Pancreas (tissue), 10 donors: ENCODE results near the gene TMEM269. TPM values are rescaled to one million over a fixed set of nuclear protein-coding genes. Genes with fewer than 3 reads are reported as not detected.

Experiments
- ATAC-seq, 4 donors: fragments of 200-7000 bp; cut with Tn5 transposase; one replicate each; pipeline versions ENCODE4 v1.8.0 to v1.9.1; 2020; ENCODE audit warnings: mild to moderate bottlenecking in 4 of 4, moderate library complexity in 4 of 4
- DNase-seq, 6 donors: peaks; one replicate each; pipeline ENCODE4 v3.0.0-alpha.2; 2020
- FAIRE-seq: peaks from 2 replicates; lab custom pipeline; 2012; peaks lifted over from hg19 to GRCh38; lab: Jason Lieb, UNC
- H3K27ac ChIP-seq, 4 donors: fragments of 200-600 bp; sonication (generic); 1 replicate in 3 of 4; 2 replicates in 1 of 4; pipeline versions ENCODE4 v1.5.0 to v1.8.0; 2020
- H3K27me3 ChIP-seq, 4 donors: fragments of 200-600 bp; one replicate each; pipeline ENCODE4 v1.8.0; 2021
- H3K36me3 ChIP-seq, 3 donors: fragments of 200-600 bp; sonication (generic) in 1 of 3; one replicate each; pipeline versions ENCODE4 v1.5.0 to v1.8.0; 2020 to 2021
- H3K4me1 ChIP-seq, 3 donors: fragments of 200-600 bp; one replicate each; pipeline ENCODE4 v1.8.0; 2021
- H3K4me3 ChIP-seq, 4 donors: fragments of 200-600 bp; sonication (generic) in 2 of 4; one replicate each; pipeline versions ENCODE4 v1.5.0 to v1.8.0; 2020 to 2021
- H3K9me3 ChIP-seq, 4 donors: fragments of 200-600 bp; one replicate each; pipeline ENCODE4 v1.8.0; 2021
- WGBS, 2 donors: extraction: QIAGEN DNeasy Blood & Tissue Kit; methylation state at CpG; one replicate each; pipeline ENCODE4 v1.1.7; 2013; 5-methylcytosine and 5-hydroxymethylcytosine counted together
- intact Hi-C, 3 donors: fragments of 100-400 bp; cut with DNase I; formaldehyde crosslinking; loops; one replicate each; pipeline versions ENCODE4 v1.11.1 to v1.14.2; 2022
- polyA plus RNA-seq, 2 donors: library from polyadenylated mRNA; stranded (reverse); fragments of 200-250 nt; gene quantifications; one replicate each; pipeline ENCODE4 v1.2.3, GENCODE V29; 2013
- total RNA-seq, 6 donors: library from RNA; stranded (reverse); fragmentation: NEBNext Ultra II Directional in 4 of 6; extraction: Animal tissue kit (Norgen Biotek cat#: 25700) in 4 of 6; gene quantifications; one replicate each; pipeline versions ENCODE4 v1.2.1 to v1.2.4, GENCODE V29; 2021 to 2023
- TF ChIP-seq, protein P1 (sequence below), 4 donors: fragments of 200-600 bp; sonication (generic) in 3 of 4; IDR thresholded peaks; one replicate each; pipeline versions ENCODE4 v1.5.0 to v1.8.0; 2021; ENCODE audit warnings: antibody characterized with exemption in 4 of 4
- donor health status: healthy with polysubstance abuse.
- donor health status: DM: no; HTN: no; CAD: no; lungs with moderate emphysema.
- donor health status: DM: no; HTN: no; CAD: no.
- donor health status: control.
- donor health status: control.
- donor health status: Bipolar disorder and iron deficiency.
- donor health status: DM: yes; HTN: yes; CAD: no.
- donor health status: DM: no; HTN: no; CAD: no.
- donor health status: DM: no; HTN: no; CAD: no.
- donor health status: DM: yes; HTN: yes; CAD: no.

TMEM269 gene
- total and polyA plus RNA-seq, 8 donors, result 0.04 to 0.35 (median 0.21) TPM; not detected in 4

DNA sequence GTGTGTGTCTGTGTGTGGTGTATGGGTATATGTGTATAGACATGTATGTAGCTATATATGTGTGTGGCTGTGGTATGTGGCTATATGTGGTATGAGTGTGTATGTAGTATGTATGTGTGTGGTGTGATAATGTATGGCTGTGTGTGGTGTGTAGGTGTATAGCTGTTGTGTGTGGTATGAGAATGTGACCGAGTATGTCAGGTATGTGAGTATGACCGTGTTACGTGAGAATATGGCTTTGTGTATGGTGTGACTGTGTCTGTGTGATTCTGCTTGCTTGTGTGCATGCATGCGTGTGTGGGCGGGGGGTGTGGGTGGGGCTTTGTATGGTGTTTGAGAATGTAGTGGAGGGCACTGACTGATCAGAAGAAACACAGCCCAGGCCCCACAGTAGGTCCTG, 65.2 kb downstream of the TMEM269 start:
- Histone ChIP-seq H3K9me3 (no peaks in the 10 kb centered on the region), H3K27me3 (no peaks in the 10 kb centered on the region), H3K4me3 (no peak overlapping the region), H3K4me1 (peaks cover 0 to 13% (median 8%) of the 10 kb centered on the region in 3 donors), H3K36me3 (peaks cover 0 to 6% (median 0%) of the 10 kb centered on the region in 3 donors), H3K27ac (no peak overlapping the region)
- ATAC-seq (no peak), DNase-seq (no peak), FAIRE-seq (no peak)
- TF ChIP-seq, protein P1, sequence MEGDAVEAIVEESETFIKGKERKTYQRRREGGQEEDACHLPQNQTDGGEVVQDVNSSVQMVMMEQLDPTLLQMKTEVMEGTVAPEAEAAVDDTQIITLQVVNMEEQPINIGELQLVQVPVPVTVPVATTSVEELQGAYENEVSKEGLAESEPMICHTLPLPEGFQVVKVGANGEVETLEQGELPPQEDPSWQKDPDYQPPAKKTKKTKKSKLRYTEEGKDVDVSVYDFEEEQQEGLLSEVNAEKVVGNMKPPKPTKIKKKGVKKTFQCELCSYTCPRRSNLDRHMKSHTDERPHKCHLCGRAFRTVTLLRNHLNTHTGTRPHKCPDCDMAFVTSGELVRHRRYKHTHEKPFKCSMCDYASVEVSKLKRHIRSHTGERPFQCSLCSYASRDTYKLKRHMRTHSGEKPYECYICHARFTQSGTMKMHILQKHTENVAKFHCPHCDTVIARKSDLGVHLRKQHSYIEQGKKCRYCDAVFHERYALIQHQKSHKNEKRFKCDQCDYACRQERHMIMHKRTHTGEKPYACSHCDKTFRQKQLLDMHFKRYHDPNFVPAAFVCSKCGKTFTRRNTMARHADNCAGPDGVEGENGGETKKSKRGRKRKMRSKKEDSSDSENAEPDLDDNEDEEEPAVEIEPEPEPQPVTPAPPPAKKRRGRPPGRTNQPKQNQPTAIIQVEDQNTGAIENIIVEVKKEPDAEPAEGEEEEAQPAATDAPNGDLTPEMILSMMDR (IDR thresholded peaks at IDR 0.05), result no peak
- intact Hi-C loops, result no loop called here
- WGBS, 2 donors, result 96 to 100% methylated on average over 5 of the region's 5 CpGs

Other genes starting within 250 kb of the TMEM269 start
- 10 to 100 TPM in 3 of 6 donors, 1 to 10 TPM in 3; 7.6 to 12.1 (median 9.1) TPM for gene PPIH, start 126.6 kb upstream of the TMEM269 start, total RNA-seq
- gene PPIH, start 126.6 kb upstream of the TMEM269 start, polyA plus RNA-seq, result 10 to 100 TPM; 13.4 to 22.4 TPM
- gene YBX1, start 102.6 kb upstream of the TMEM269 start, total RNA-seq, result 100 to 1,000 TPM in 5 of 6 donors, 10 to 100 TPM in 1; 97.4 to 240 (median 207) TPM
- gene YBX1, start 102.6 kb upstream of the TMEM269 start, polyA plus RNA-seq, result 100 to 1,000 TPM; 164 to 193 TPM
- gene CLDN19, start 44.8 kb upstream of the TMEM269 start, total RNA-seq, result not detected
- gene CLDN19, start 44.8 kb upstream of the TMEM269 start, polyA plus RNA-seq, result under 1 TPM in 1 of 2 donors, not detected in 1; 0.04 TPM
- 10 to 100 TPM in 4 of 6 donors, 1 to 10 TPM in 2; 6.8 to 26.2 (median 11.8) TPM for gene P3H1, start 18.0 kb upstream of the TMEM269 start, total RNA-seq
- 10 to 100 TPM; 27.0 to 37.0 TPM for gene P3H1, start 18.0 kb upstream of the TMEM269 start, polyA plus RNA-seq
- 1 to 10 TPM; 1.6 to 3.5 (median 2.8) TPM for gene C1orf50, start 17.7 kb upstream of the TMEM269 start, total RNA-seq
- gene C1orf50, start 17.7 kb upstream of the TMEM269 start, polyA plus RNA-seq, result 1 to 10 TPM; 2.4 to 2.5 TPM
- 10 to 100 TPM in 1 of 6 donors, 1 to 10 TPM in 5; 7.0 to 11.2 (median 8.5) TPM for gene ERMAP, start 32.1 kb downstream of the TMEM269 start, total RNA-seq
- gene ERMAP, start 32.1 kb downstream of the TMEM269 start, polyA plus RNA-seq, result 1 to 10 TPM; 4.8 to 9.2 TPM
- gene SVBP, start 32.4 kb downstream of the TMEM269 start, total RNA-seq, result 1 to 10 TPM; 3.2 to 9.7 (median 5.1) TPM
- 10 to 100 TPM; 12.3 to 25.5 TPM for gene SVBP, start 32.4 kb downstream of the TMEM269 start, polyA plus RNA-seq
- 1 to 10 TPM; 2.9 to 6.5 (median 4.4) TPM for gene ZNF691, start 61.6 kb downstream of the TMEM269 start, total RNA-seq
- gene ZNF691, start 61.6 kb downstream of the TMEM269 start, polyA plus RNA-seq, result 10 to 100 TPM in 1 of 2 donors, 1 to 10 TPM in 1; 7.8 to 11.0 TPM
- gene SLC2A1, start 173.9 kb downstream of the TMEM269 start, total RNA-seq, result 10 to 100 TPM in 1 of 6 donors, 1 to 10 TPM in 5; 1.6 to 10.9 (median 6.8) TPM
- 1 to 10 TPM; 3.0 to 9.2 TPM for gene SLC2A1, start 173.9 kb downstream of the TMEM269 start, polyA plus RNA-seq